ENCODE measurements around the gene XKRX. TPM values are rescaled to one million over a fixed set of nuclear protein-coding genes. Genes with fewer than 3 reads are reported as not detected.

XKRX gene
- total and polyA plus RNA-seq, 4 donors = under 0.01 TPM; not detected in 3

- H3K4me3 ChIP-seq (ENCODE audit: low read depth in 1 of 3, low read length in 3 of 3) = no peak overlapping the region
- H3K9ac ChIP-seq (ENCODE audit: low read depth in 1 of 2, low read length in 2 of 2) = no peak overlapping the region
- no peaks in the 10 kb centered on the region for H3K36me3 ChIP-seq (ENCODE audit: control insufficient read depth in 4 of 4, insufficient read depth in 3 of 4, low read depth in 1 of 4, low read length in 3 of 4)
- H3K27me3 ChIP-seq (ENCODE audit: control insufficient read depth in 4 of 4, insufficient read depth in 4 of 4, low read length in 3 of 4) = no peaks in the 10 kb centered on the region
- H3K9me3 ChIP-seq (ENCODE audit: control insufficient read depth in 4 of 4, low read length in 3 of 4) = peaks cover 0 to 4% (median 2%) of the 10 kb centered on the region in 4 donors
- H3K4me1 ChIP-seq (ENCODE audit: control insufficient read depth in 4 of 4, insufficient read depth in 4 of 4, low read length in 3 of 4) = peaks cover 0 to 6% (median 2%) of the 10 kb centered on the region in 4 donors
- no peak for TF ChIP-seq EGR1 (IDR thresholded peaks at IDR 0.05; ENCODE audit: low read depth in 2 of 2)
- WGBS = 79% methylated on average over 2 of the region's 2 CpGs
- DNase-seq (ENCODE audit: low spot score) = no peak
- no peak overlapping the region for H3K27ac ChIP-seq (ENCODE audit: low read depth in 1 of 2, low read length in 2 of 2)
Observed at GRCh38 chrX:100926453-100926852, 2.3 kb downstream of the XKRX start.

DNA sequence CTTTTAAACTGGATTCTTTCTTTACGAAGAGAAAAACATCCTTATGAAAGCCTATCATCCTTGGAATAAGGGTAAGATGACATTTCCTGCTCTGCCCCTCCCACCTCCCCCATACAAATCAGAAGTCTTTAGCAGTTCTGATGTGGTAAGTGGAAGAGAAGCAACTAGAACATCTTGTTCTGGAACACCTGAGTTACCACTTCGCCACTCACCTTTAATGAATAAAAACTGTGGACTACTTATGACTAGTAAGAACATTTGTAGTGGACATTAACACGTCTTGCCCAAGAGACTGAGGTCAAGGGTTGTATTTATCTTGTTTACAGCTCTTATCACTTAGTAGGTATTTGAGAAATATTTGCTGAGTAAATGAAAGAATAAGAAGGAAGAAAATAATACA, 4.3 kb downstream of the XKRX start:
- H3K36me3 ChIP-seq (ENCODE audit: control insufficient read depth in 4 of 4, insufficient read depth in 3 of 4, low read depth in 1 of 4, low read length in 3 of 4) = no peaks in the 10 kb centered on the region
- H3K27ac ChIP-seq (ENCODE audit: low read depth in 1 of 2, low read length in 2 of 2) = no peak overlapping the region
- no peak for DNase-seq (ENCODE audit: low spot score)
- no peak overlapping the region for H3K9ac ChIP-seq (ENCODE audit: low read depth in 1 of 2, low read length in 2 of 2)
- peaks cover 0 to 6% (median 2%) of the 10 kb centered on the region in 4 donors for H3K4me1 ChIP-seq (ENCODE audit: control insufficient read depth in 4 of 4, insufficient read depth in 4 of 4, low read length in 3 of 4)
- WGBS = 60% methylated on average over 3 of the region's 3 CpGs
- H3K9me3 ChIP-seq (ENCODE audit: control insufficient read depth in 4 of 4, low read length in 3 of 4) = no peaks in the 10 kb centered on the region
- H3K4me3 ChIP-seq (ENCODE audit: low read depth in 1 of 3, low read length in 3 of 3) = no peak overlapping the region
- no peak for TF ChIP-seq GABPA (IDR thresholded peaks at IDR 0.05 in 1 of 2, conservative IDR thresholded peaks at IDR 0.05 in 1 of 2)
- TF ChIP-seq EGR1 (IDR thresholded peaks at IDR 0.05; ENCODE audit: low read depth in 2 of 2) = no peak
- TF ChIP-seq SP1 (IDR thresholded peaks at IDR 0.05) = no peak
- TF ChIP-seq FOXA2 (IDR thresholded peaks at IDR 0.05) = no peak
- TF ChIP-seq FOXA1 (IDR thresholded peaks at IDR 0.05) = no peak
- TF ChIP-seq, protein P1, sequence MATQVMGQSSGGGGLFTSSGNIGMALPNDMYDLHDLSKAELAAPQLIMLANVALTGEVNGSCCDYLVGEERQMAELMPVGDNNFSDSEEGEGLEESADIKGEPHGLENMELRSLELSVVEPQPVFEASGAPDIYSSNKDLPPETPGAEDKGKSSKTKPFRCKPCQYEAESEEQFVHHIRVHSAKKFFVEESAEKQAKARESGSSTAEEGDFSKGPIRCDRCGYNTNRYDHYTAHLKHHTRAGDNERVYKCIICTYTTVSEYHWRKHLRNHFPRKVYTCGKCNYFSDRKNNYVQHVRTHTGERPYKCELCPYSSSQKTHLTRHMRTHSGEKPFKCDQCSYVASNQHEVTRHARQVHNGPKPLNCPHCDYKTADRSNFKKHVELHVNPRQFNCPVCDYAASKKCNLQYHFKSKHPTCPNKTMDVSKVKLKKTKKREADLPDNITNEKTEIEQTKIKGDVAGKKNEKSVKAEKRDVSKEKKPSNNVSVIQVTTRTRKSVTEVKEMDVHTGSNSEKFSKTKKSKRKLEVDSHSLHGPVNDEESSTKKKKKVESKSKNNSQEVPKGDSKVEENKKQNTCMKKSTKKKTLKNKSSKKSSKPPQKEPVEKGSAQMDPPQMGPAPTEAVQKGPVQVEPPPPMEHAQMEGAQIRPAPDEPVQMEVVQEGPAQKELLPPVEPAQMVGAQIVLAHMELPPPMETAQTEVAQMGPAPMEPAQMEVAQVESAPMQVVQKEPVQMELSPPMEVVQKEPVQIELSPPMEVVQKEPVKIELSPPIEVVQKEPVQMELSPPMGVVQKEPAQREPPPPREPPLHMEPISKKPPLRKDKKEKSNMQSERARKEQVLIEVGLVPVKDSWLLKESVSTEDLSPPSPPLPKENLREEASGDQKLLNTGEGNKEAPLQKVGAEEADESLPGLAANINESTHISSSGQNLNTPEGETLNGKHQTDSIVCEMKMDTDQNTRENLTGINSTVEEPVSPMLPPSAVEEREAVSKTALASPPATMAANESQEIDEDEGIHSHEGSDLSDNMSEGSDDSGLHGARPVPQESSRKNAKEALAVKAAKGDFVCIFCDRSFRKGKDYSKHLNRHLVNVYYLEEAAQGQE (IDR thresholded peaks at IDR 0.05) = no peak
- TF ChIP-seq HNF4A (conservative IDR thresholded peaks at IDR 0.05) = no peak
- TF ChIP-seq, protein P2, sequence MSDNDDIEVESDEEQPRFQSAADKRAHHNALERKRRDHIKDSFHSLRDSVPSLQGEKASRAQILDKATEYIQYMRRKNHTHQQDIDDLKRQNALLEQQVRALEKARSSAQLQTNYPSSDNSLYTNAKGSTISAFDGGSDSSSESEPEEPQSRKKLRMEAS (IDR thresholded peaks at IDR 0.05) = no peak
- TF ChIP-seq HNF4G (IDR thresholded peaks at IDR 0.05) = no peak
- TF ChIP-seq YY1 (IDR thresholded peaks at IDR 0.05) = no peak
- no peak for TF ChIP-seq RXRA (IDR thresholded peaks at IDR 0.05)
- TF ChIP-seq, protein P3, sequence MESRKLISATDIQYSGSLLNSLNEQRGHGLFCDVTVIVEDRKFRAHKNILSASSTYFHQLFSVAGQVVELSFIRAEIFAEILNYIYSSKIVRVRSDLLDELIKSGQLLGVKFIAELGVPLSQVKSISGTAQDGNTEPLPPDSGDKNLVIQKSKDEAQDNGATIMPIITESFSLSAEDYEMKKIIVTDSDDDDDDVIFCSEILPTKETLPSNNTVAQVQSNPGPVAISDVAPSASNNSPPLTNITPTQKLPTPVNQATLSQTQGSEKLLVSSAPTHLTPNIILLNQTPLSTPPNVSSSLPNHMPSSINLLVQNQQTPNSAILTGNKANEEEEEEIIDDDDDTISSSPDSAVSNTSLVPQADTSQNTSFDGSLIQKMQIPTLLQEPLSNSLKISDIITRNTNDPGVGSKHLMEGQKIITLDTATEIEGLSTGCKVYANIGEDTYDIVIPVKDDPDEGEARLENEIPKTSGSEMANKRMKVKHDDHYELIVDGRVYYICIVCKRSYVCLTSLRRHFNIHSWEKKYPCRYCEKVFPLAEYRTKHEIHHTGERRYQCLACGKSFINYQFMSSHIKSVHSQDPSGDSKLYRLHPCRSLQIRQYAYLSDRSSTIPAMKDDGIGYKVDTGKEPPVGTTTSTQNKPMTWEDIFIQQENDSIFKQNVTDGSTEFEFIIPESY (IDR thresholded peaks at IDR 0.05) = no peak
- TF ChIP-seq JUND (IDR thresholded peaks at IDR 0.05) = no peak
- no peaks in the 10 kb centered on the region for H3K27me3 ChIP-seq (ENCODE audit: control insufficient read depth in 4 of 4, insufficient read depth in 4 of 4, low read length in 3 of 4)

- Histone ChIP-seq H3K27ac (ENCODE audit: low read depth in 1 of 2, low read length in 2 of 2) (no peak overlapping the region), H3K9me3 (ENCODE audit: control insufficient read depth in 4 of 4, low read length in 3 of 4) (no peaks in the 10 kb centered on the region), H3K36me3 (ENCODE audit: control insufficient read depth in 4 of 4, insufficient read depth in 3 of 4, low read depth in 1 of 4, low read length in 3 of 4) (no peaks in the 10 kb centered on the region), H3K4me3 (ENCODE audit: low read depth in 1 of 3, low read length in 3 of 3) (no peak overlapping the region), H3K9ac (ENCODE audit: low read depth in 1 of 2, low read length in 2 of 2) (no peak overlapping the region), H3K27me3 (ENCODE audit: control insufficient read depth in 4 of 4, insufficient read depth in 4 of 4, low read length in 3 of 4) (no peaks in the 10 kb centered on the region), H3K4me1 (ENCODE audit: control insufficient read depth in 4 of 4, insufficient read depth in 4 of 4, low read length in 3 of 4) (no peaks in the 10 kb centered on the region)
- no peak for DNase-seq (ENCODE audit: low spot score)
- 75% methylated on average over 2 of the region's 2 CpGs for WGBS
- TF ChIP-seq, protein P3 (IDR thresholded peaks at IDR 0.05) = no peak
- TF ChIP-seq CTCF (IDR thresholded peaks at IDR 0.05; ENCODE audit: low read depth, low read length, missing input control) (no peak), FOXA2 (IDR thresholded peaks at IDR 0.05) (no peak), FOXA1 (IDR thresholded peaks at IDR 0.05) (no peak), SP1 (IDR thresholded peaks at IDR 0.05) (no peak), RXRA (IDR thresholded peaks at IDR 0.05) (no peak), TAF1 (conservative IDR thresholded peaks at IDR 0.05) (no peak), HNF4A (conservative IDR thresholded peaks at IDR 0.05) (no peak), RAD21 (IDR thresholded peaks at IDR 0.05) (no peak), YY1 (IDR thresholded peaks at IDR 0.05) (no peak), EGR1 (IDR thresholded peaks at IDR 0.05; ENCODE audit: low read depth in 2 of 2) (no peak), JUND (IDR thresholded peaks at IDR 0.05) (no peak), HNF4G (IDR thresholded peaks at IDR 0.05) (no peak)
- TF ChIP-seq, protein P2 (IDR thresholded peaks at IDR 0.05) = no peak
- TF ChIP-seq, protein P4, sequence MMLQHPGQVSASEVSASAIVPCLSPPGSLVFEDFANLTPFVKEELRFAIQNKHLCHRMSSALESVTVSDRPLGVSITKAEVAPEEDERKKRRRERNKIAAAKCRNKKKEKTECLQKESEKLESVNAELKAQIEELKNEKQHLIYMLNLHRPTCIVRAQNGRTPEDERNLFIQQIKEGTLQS (IDR thresholded peaks at IDR 0.05) = no peak
Observed at GRCh38 chrX:100915562-100915961, 13.2 kb downstream of the XKRX start.

Data from liver (tissue), 9 donors.